ENCODE results near the gene HAPSTR1. TPM values are rescaled to one million over a fixed set of nuclear protein-coding genes. Genes with fewer than 3 reads are reported as not detected.
A peak's percentile ranks its signal among the peaks of the same experiment; 100 is the strongest.

The HAPSTR1 gene
- polyA plus RNA-seq, 1 of the 3 experiments (the other 2 are of a cell fraction) = 7.0 TPM

- no peak for TF ChIP-seq USF2 (IDR thresholded peaks at IDR 0.05; ENCODE audit: borderline replicate concordance, low read depth, low read length)
Observed at GRCh38 chr16:9125658-9126505, 34.4 kb downstream of the HAPSTR1 start (continued).

GRCh38 chr16:9126609-9127008 is 35.2 kb downstream of the HAPSTR1 start:
- H3K4me2 ChIP-seq = no peak overlapping the region
- no peak overlapping the region for H3K9ac ChIP-seq
- H3K4me1 ChIP-seq (ENCODE audit: control insufficient read depth in 1 of 2, insufficient read depth in 2 of 2, low read depth in 1 of 2, low read length in 1 of 2) = peaks cover 14 to 30% of the 10 kb centered on the region in 2 experiments; a peak in 3 of 4 replicates
- H3F3A ChIP-seq (replicated peaks; ENCODE audit: insufficient read depth) = peaks cover 9% of the 10 kb centered on the region
- H3K9me3 ChIP-seq = no peaks in the 10 kb centered on the region
- H3K27me3 ChIP-seq (ENCODE audit: insufficient read depth) = no peaks in the 10 kb centered on the region
- no peak for DNase-seq
- POLR2A ChIA-PET = no interaction called here
- peaks cover 95% of the 10 kb centered on the region for H3K79me2 ChIP-seq (ENCODE audit: insufficient read depth)
- CTCF ChIA-PET = interaction anchor here (0.9 to 6.0 kb wide), 3 partner anchors 8 to 118 kb away, joined by 4 to 27 read pairs (median 8); no protein-coding TSS in a partner anchor
- 100% methylated on average over 2 of the region's 2 CpGs for WGBS (ENCODE audit: low lambda C conversion rate)
- peak overlapping the region in 1 of 2 experiments; percentile 87; a peak in 2 of 4 replicates for H3K27ac ChIP-seq (ENCODE audit: low read depth in 2 of 2, low read length in 1 of 2)
- no peak overlapping the region for H2AFZ ChIP-seq (ENCODE audit: low read depth)
- peaks cover 45% of the 10 kb centered on the region for H4K20me1 ChIP-seq (ENCODE audit: insufficient read depth)
- H3K9me2 ChIP-seq = no peaks in the 10 kb centered on the region
- peaks cover 15 to 26% of the 10 kb centered on the region in 2 experiments for H3K36me3 ChIP-seq (replicated peaks in 1 of 2; ENCODE audit: control insufficient read depth in 1 of 2, insufficient read depth in 2 of 2, low read length in 1 of 2)
- TF ChIP-seq USF1 (IDR thresholded peaks at IDR 0.05; ENCODE audit: borderline replicate concordance, low read depth) (no peak), TCF12 (IDR thresholded peaks at IDR 0.05) (no peak), EZH2phosphoT487 (IDR thresholded peaks at IDR 0.05; ENCODE audit: borderline replicate concordance, low read depth) (no peak), MEF2A (IDR thresholded peaks at IDR 0.05; ENCODE audit: borderline replicate concordance, low read depth) (no peak), POLR2AphosphoS5 (IDR thresholded peaks at IDR 0.05; ENCODE audit: low read depth, low read length) (no peak), RFX5 (IDR thresholded peaks at IDR 0.05; ENCODE audit: low read length) (no peak), RCOR1 (IDR thresholded peaks at IDR 0.05; ENCODE audit: low read length) (no peak), FOXM1 (IDR thresholded peaks at IDR 0.05; ENCODE audit: low read depth) (no peak), MXI1 (IDR thresholded peaks at IDR 0.05; ENCODE audit: low read depth, low read length) (no peak), JUND (IDR thresholded peaks at IDR 0.05) (no peak), YY1 (IDR thresholded peaks at IDR 0.05; ENCODE audit: low read depth) (no peak), FOXJ3 (CRISPR knock-in tag; IDR thresholded peaks at IDR 0.05) (no peak), RXRA (IDR thresholded peaks at IDR 0.05; ENCODE audit: borderline replicate concordance, low read depth) (no peak), PBX3 (IDR thresholded peaks at IDR 0.05) (no peak), IRF3 (IDR thresholded peaks at IDR 0.05; ENCODE audit: low read depth, low read length) (no peak), REST (IDR thresholded peaks at IDR 0.05; ENCODE audit: low read depth, low read length) (no peak), GATA2 (CRISPR knock-in tag; IDR thresholded peaks at IDR 0.05) (no peak)
- no peak overlapping the region for H3K4me3 ChIP-seq (ENCODE audit: low read depth in 2 of 2, low read length in 1 of 2)
